IMR-90 (cell line): ENCODE measurements around the gene C11orf58. TPM values are rescaled to one million over a fixed set of nuclear protein-coding genes. Genes with fewer than 3 reads are reported as not detected.

Experiments used
- ATAC-seq: fragments of 200-7000 bp; cut with Tn5 transposase; 2 replicates; pipeline ENCODE4 v1.9.1; 2020; ENCODE audit warnings: low read depth, mild to moderate bottlenecking, moderate library complexity
- BruUV-seq: library from RNA; stranded (reverse); fragments of 400-500 nt; replicated peaks from 2 replicates; lab custom pipeline; 2021; lab: Mats Ljungman, UMichigan
- CTCF ChIA-PET: fragments of 300-600 bp; formaldehyde crosslinking; extraction: SDS; loops from one replicate; lab custom pipeline; 2021; ENCODE audit warnings: antibody characterized with exemption; lab: Yijun Ruan, JAX
- POLR2A ChIA-PET: fragments of 300-600 bp; sonication (Branson Sonifier 250); formaldehyde crosslinking; loops from one replicate; lab custom pipeline; 2022; ENCODE audit warnings: antibody characterized with exemption; ENCODE audit not compliant: unreplicated experiment; lab: Charles Lee
- DNase-seq: peaks from one replicate; pipeline ENCODE4 v3.0.0; 2013
- H2AFZ ChIP-seq: replicated peaks from 2 replicates; pipeline ENCODE3; 2013; ENCODE audit warnings: low read length, mild to moderate bottlenecking; ENCODE audit not compliant: poor library complexity
- H2AK5ac ChIP-seq: 2 replicates; pipeline ENCODE4 v1.6.1; 2013; ENCODE audit warnings: low read depth, low read length, inconsistent platforms
- H2AK9ac ChIP-seq: replicated peaks from 2 replicates; pipeline ENCODE3; 2013; ENCODE audit warnings: mild to moderate bottlenecking, low read depth, low read length, moderate library complexity; ENCODE audit not compliant: poor library complexity
- H2BK120ac ChIP-seq: 2 replicates; pipeline ENCODE4 v1.6.1; 2013; ENCODE audit warnings: low read depth, low read length, inconsistent platforms
- H2BK15ac ChIP-seq: 3 replicates; pipeline ENCODE4 v1.6.1; 2013; ENCODE audit warnings: low read depth, low read length, inconsistent platforms
- H2BK20ac ChIP-seq: 2 replicates; pipeline ENCODE4 v1.6.1; 2013; ENCODE audit warnings: low read depth, mild to moderate bottlenecking, inconsistent platforms, low read length, moderate library complexity
- H2BK5ac ChIP-seq: 2 replicates; pipeline ENCODE4 v1.6.1; 2013; ENCODE audit warnings: mild to moderate bottlenecking, low read depth, low read length, inconsistent platforms; ENCODE audit not compliant: poor library complexity, severe bottlenecking
- H3K14ac ChIP-seq: replicated peaks from 2 replicates; pipeline ENCODE4 v1.6.1; 2013; ENCODE audit warnings: low read depth, low read length, inconsistent platforms
- H3K18ac ChIP-seq: 2 replicates; pipeline ENCODE4 v1.6.1; 2013; ENCODE audit warnings: low read depth, low read length, control low read depth
- H3K23ac ChIP-seq: 2 replicates; pipeline ENCODE4 v1.6.1; 2013; ENCODE audit warnings: low read depth, low read length, inconsistent platforms
- H3K27ac ChIP-seq: 2 replicates; pipeline ENCODE4 v1.5.1; 2013; ENCODE audit warnings: mild to moderate bottlenecking, control low read depth, low read length; ENCODE audit not compliant: insufficient read depth
- H3K27me3 ChIP-seq: 2 replicates; pipeline ENCODE4 v1.6.1; 2013; ENCODE audit warnings: low read length; ENCODE audit not compliant: control insufficient read depth, insufficient read depth
- H3K36me3 ChIP-seq: 2 replicates; pipeline ENCODE4 v1.6.1; 2013; ENCODE audit warnings: low read length, mixed read lengths; ENCODE audit not compliant: control insufficient read depth, insufficient read depth
- H3K4ac ChIP-seq: 2 replicates; pipeline ENCODE4 v1.6.1; 2013; ENCODE audit warnings: low read depth, low read length, inconsistent platforms
- H3K4me1 ChIP-seq: 2 replicates; pipeline ENCODE4 v1.6.1; 2013; ENCODE audit warnings: low read length, mixed read lengths; ENCODE audit not compliant: control insufficient read depth, insufficient read depth
- H3K4me2 ChIP-seq: 2 replicates; pipeline ENCODE4 v1.6.1; 2013; ENCODE audit warnings: low read depth, mild to moderate bottlenecking, control low read depth, low read length, moderate library complexity
- H3K4me3 ChIP-seq: 2 replicates; pipeline ENCODE4 v1.5.1; 2013; ENCODE audit warnings: low read depth, mild to moderate bottlenecking, control low read depth, low read length, moderate library complexity; ENCODE audit not compliant: insufficient read depth
- H3K56ac ChIP-seq: 2 replicates; pipeline ENCODE4 v1.6.1; 2013; ENCODE audit warnings: low read length, inconsistent platforms; ENCODE audit not compliant: insufficient read depth; ENCODE audit errors: extremely low read depth
- H3K79me1 ChIP-seq, 2 experiments: 2 replicates each; pipeline ENCODE4 v1.6.1; 2013; ENCODE audit warnings: low read length in 2 of 2, inconsistent platforms in 1 of 2, low read depth in 1 of 2
- H3K9ac ChIP-seq: 2 replicates; pipeline ENCODE4 v1.6.1; 2013; ENCODE audit warnings: low read depth, low read length, control low read depth
- H3K9me1 ChIP-seq: 2 replicates; pipeline ENCODE4 v1.6.1; 2013; ENCODE audit warnings: low read length, inconsistent platforms; ENCODE audit not compliant: insufficient read depth
- H3K9me3 ChIP-seq: 2 replicates; pipeline ENCODE4 v1.6.1; 2013; ENCODE audit warnings: low read length; ENCODE audit not compliant: control insufficient read depth, insufficient read depth
- H4K20me1 ChIP-seq: 2 replicates; pipeline ENCODE4 v1.6.1; 2013; ENCODE audit warnings: low read length, inconsistent platforms; ENCODE audit not compliant: insufficient read depth
- H4K5ac ChIP-seq: 2 replicates; pipeline ENCODE4 v1.6.1; 2013; ENCODE audit warnings: mild to moderate bottlenecking, low read depth, low read length, control low read depth
- H4K8ac ChIP-seq, 2 experiments: 2 replicates each; pipeline ENCODE4 v1.6.1; 2013; ENCODE audit warnings: low read depth in 2 of 2, low read length in 2 of 2, control low read depth in 1 of 2, inconsistent platforms in 1 of 2
- H4K91ac ChIP-seq: 2 replicates; pipeline ENCODE4 v1.6.1; 2013; ENCODE audit warnings: low read depth, low read length, inconsistent platforms; ENCODE audit not compliant: insufficient read depth
- NFE2L2 ChIP-seq: fragments of 150-350 bp; IDR thresholded peaks from 2 replicates; pipeline ENCODE4 v1.6.1; 2016; ENCODE audit warnings: low read depth, mild to moderate bottlenecking, low read length
- SMC3 ChIP-seq: fragments of 150-350 bp; IDR thresholded peaks from 2 replicates; pipeline ENCODE4 v1.6.1; 2016; ENCODE audit warnings: low read depth, mild to moderate bottlenecking, antibody characterized with exemption, low read length, moderate library complexity
- WGBS, 2 experiments: methylation state at CpG; one replicate each; pipeline versions ENCODE4 v1.1.5 to v1.1.7; 2013; ENCODE audit warnings: missing lambda C conversion rate in 2 of 2; ENCODE audit not compliant: insufficient read length in 1 of 2; ENCODE audit errors: extremely low coverage in 2 of 2; 5-methylcytosine and 5-hydroxymethylcytosine counted together
- dilution Hi-C: fragments of 300-500 bp; cut with HindIII; formaldehyde crosslinking; loops from one replicate; pipeline ENCODE4 v1.14.3; 2018; ENCODE audit warnings: low sequenced_read_pairs; ENCODE audit not compliant: unreplicated experiment
- in situ Hi-C: fragments of 300-500 bp; cut with MboI; formaldehyde crosslinking; loops from 3 replicates; pipeline ENCODE4 v1.14.3; 2019; ENCODE audit warnings: low sequenced_read_pairs, inconsistent platforms, mixed read lengths
- intact Hi-C: fragments of 100-400 bp; cut with micrococcal nuclease; formaldehyde crosslinking; loops from 2 replicates; pipeline ENCODE4 v1.10.0; 2022
- polyA plus RNA-seq, 3 experiments: library from polyadenylated mRNA; depleted of rRNA; stranded (reverse); fragments of >200 nt; gene quantifications; 2 replicates each; pipeline ENCODE4 v1.2.3, GENCODE V29; 2012; ENCODE audit warnings: low replicate concordance in 1 of 3
- total RNA-seq: library from RNA; depleted of rRNA; stranded (reverse); fragments of >200 nt; gene quantifications from 2 replicates; pipeline ENCODE4 v1.2.3, GENCODE V29; 2012
- TF ChIP-seq, protein P1 (sequence below): conservative IDR thresholded peaks from 2 replicates; pipeline ENCODE4 v1.5.1; 2012; ENCODE audit warnings: mild to moderate bottlenecking, low read depth, low read length, improper control_type of control experiment

Gene C11orf58
- total and polyA plus RNA-seq, 2 of the 4 experiments (the other 2 are of a cell fraction), result 53.8 to 67.8 TPM

- no peak for TF ChIP-seq NFE2L2
- no peak for TF ChIP-seq SMC3
- TF ChIP-seq, protein P1, sequence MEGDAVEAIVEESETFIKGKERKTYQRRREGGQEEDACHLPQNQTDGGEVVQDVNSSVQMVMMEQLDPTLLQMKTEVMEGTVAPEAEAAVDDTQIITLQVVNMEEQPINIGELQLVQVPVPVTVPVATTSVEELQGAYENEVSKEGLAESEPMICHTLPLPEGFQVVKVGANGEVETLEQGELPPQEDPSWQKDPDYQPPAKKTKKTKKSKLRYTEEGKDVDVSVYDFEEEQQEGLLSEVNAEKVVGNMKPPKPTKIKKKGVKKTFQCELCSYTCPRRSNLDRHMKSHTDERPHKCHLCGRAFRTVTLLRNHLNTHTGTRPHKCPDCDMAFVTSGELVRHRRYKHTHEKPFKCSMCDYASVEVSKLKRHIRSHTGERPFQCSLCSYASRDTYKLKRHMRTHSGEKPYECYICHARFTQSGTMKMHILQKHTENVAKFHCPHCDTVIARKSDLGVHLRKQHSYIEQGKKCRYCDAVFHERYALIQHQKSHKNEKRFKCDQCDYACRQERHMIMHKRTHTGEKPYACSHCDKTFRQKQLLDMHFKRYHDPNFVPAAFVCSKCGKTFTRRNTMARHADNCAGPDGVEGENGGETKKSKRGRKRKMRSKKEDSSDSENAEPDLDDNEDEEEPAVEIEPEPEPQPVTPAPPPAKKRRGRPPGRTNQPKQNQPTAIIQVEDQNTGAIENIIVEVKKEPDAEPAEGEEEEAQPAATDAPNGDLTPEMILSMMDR, result no peak
- no peak overlapping the region for H2BK20ac ChIP-seq
- peaks cover 3% of the 10 kb centered on the region; the same call in 1 of the 2 replicates for H3K9me1 ChIP-seq
- no peak overlapping the region for H4K91ac ChIP-seq
- no peak overlapping the region for H2AFZ ChIP-seq
- no peak overlapping the region for H2AK5ac ChIP-seq
- H2BK120ac ChIP-seq, result no peak overlapping the region
- ATAC-seq, result no peak
- H3K9me3 ChIP-seq, result no peaks in the 10 kb centered on the region
- DNase-seq, result no peak
- H3K14ac ChIP-seq, result no peak overlapping the region
- H3K79me1 ChIP-seq, result peaks cover 16 to 33% of the 10 kb centered on the region in 2 experiments
- intact Hi-C loops, result no loop called here
- dilution Hi-C loops, result no loop called here
- no peak overlapping the region for H4K5ac ChIP-seq
- no peak overlapping the region for H3K23ac ChIP-seq
- ChIA-PET CTCF (interaction anchor here (0.6 kb wide), 1 partner anchor 23 kb away, joined by 3 read pairs; no protein-coding TSS in a partner anchor), POLR2A (no interaction called here)
- 100% methylated on average over 1 of the region's 4 CpGs; no CpG with 5 or more reads in 1 of the 2 experiments for WGBS, 2 experiments
- H3K36me3 ChIP-seq, result peaks cover 13% of the 10 kb centered on the region
- no peak overlapping the region for H3K9ac ChIP-seq
- H3K4me2 ChIP-seq, result 0 out of 2 replicates have a peak overlapping the region, but pooled peaks have one; percentile 6
- 0 out of 2 replicates have a peak, but pooled peaks cover 2% of the 10 kb centered on the region for H3K4me1 ChIP-seq
- no peak overlapping the region for H3K18ac ChIP-seq
- no peak overlapping the region for H4K8ac ChIP-seq
- no peak overlapping the region for H3K56ac ChIP-seq
- H3K4me3 ChIP-seq, result no peak overlapping the region
- H2BK15ac ChIP-seq, result no peak overlapping the region
- no TSS peak for BruUV-seq
- H3K27ac ChIP-seq, result no peak overlapping the region
- no peak overlapping the region for H2AK9ac ChIP-seq
- in situ Hi-C loops, result no loop called here
- peaks cover 28% of the 10 kb centered on the region; the same call in 1 of the 2 replicates for H4K20me1 ChIP-seq
- no peaks in the 10 kb centered on the region for H3K27me3 ChIP-seq
- no peak overlapping the region for H2BK5ac ChIP-seq
- no peak overlapping the region for H3K4ac ChIP-seq
These were observed 3.0 kb downstream of the C11orf58 start for GRCh38 chr11:16741473-16741872.
